SK-N-MC (cell line): ENCODE results near the gene RND1.

Source experiments
- EZH2 ChIP-seq: fragments of 200-600 bp; sonication (generic); IDR thresholded peaks from one replicate; pipeline ENCODE4 v1.6.1; 2017; ENCODE audit warnings: antibody characterized with exemption
- FOXP2 ChIP-seq: optimal IDR thresholded peaks from 2 replicates; pipeline ENCODE3; 2011; ENCODE audit warnings: mild to moderate bottlenecking, moderate library complexity; ENCODE audit not compliant: insufficient read depth; ENCODE audit errors: extremely low read length, control extremely low read depth
- POLR2AphosphoS5 ChIP-seq: IDR thresholded peaks from 2 replicates; pipeline ENCODE4 v1.6.1; 2012; ENCODE audit warnings: mild to moderate bottlenecking, low read depth, low read length, borderline replicate concordance

GRCh38 chr12:48851883-48852733 is 13.6 kb downstream of the RND1 start, which contains the start of gene DDX23:
- TF ChIP-seq EZH2: no peak
- TF ChIP-seq POLR2AphosphoS5: peak; percentile 79
- no peak for TF ChIP-seq FOXP2
